ACHN (cell line): ENCODE data around the gene SIRT7.
"Not testable (repeated sequence)": the region's sequence is repeated elsewhere in the genome, so short reads cannot be mapped to it uniquely, and the experiment has no call there.

Source experiments
- DNase-seq: peaks from one replicate; pipeline ENCODE4 v3.0.0-alpha.2; 2015
- in situ Hi-C: cut with HindIII; loops from 2 replicates; pipeline ENCODE4 v1.10.0; 2017; ENCODE audit warnings: low sequenced_read_pairs, low pct_ligation_motif_present, low pct_unique_long_range_greater_than_20kb

SIRT7 gene

DNA sequence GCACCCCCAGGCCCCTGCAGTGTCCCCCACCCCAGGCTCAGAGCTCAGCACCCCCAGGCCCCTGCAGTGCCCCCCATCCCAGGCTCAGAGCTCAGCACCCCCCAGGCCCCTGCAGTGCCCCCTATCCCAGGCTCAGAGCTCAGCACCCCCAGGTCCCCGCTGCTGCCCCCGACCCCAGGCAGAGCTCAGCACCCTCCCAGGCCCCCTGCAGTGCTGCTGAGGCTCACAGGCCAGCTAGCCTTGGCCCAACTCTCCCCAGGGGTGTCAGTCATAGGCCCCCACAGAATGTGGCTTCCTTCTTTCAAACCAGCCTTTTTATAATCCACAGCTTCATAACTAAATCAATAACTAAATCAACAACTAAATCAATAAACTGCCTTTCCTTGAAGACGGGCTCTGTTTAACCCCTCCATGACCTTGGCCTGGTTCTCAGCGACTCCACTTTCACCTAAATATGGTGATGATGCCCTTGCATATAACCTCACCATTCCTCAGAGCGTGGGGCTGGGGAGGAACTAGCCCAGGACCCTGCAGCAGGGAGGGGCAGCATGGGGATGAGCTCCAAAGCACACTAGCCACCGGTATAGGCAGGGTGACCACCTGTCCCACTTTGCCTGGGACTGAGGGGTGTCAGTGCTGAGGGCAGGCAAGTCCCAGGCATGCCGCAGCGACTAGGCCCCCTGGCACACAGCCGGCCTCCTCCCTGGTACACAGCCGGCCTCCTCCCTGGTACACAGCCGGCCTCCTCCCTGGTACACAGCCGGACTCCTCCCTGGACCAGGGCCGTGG, 38.0 kb upstream of the SIRT7 start:
- no peak for DNase-seq
- in situ Hi-C loops, result no loop called here

DNA sequence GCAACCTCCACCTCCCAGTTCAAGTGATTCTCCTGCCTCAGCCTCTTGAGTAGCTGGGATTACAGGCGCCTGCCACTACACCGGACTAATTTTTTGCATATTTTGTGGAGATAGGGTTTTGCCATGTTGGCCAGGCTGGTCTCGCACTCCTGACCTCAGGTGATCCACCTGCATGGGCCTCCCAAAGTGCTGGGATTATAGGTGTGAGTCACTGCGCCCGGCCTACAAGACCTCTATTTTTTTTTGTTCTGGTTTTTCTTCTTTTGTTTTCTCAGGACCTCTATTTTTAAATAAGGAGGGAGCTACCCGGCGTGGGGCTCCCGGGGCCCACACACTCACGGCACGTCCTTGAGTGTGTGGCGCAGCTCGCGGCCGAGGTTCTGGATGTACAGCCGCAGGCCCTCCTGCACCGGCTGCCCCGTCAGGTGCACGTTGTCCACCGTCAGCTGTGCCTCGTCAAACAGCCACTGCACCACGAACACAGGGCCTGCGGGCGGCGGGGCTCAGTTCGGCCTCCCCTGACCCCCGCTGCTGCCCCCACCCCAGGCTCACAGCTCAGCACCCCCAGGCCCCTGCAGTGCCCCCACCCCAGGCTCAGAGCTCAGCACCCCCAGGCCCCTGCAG, 37.2 kb upstream of the SIRT7 start:
- in situ Hi-C loops, result no loop called here
- DNase-seq, result no peak

DNA sequence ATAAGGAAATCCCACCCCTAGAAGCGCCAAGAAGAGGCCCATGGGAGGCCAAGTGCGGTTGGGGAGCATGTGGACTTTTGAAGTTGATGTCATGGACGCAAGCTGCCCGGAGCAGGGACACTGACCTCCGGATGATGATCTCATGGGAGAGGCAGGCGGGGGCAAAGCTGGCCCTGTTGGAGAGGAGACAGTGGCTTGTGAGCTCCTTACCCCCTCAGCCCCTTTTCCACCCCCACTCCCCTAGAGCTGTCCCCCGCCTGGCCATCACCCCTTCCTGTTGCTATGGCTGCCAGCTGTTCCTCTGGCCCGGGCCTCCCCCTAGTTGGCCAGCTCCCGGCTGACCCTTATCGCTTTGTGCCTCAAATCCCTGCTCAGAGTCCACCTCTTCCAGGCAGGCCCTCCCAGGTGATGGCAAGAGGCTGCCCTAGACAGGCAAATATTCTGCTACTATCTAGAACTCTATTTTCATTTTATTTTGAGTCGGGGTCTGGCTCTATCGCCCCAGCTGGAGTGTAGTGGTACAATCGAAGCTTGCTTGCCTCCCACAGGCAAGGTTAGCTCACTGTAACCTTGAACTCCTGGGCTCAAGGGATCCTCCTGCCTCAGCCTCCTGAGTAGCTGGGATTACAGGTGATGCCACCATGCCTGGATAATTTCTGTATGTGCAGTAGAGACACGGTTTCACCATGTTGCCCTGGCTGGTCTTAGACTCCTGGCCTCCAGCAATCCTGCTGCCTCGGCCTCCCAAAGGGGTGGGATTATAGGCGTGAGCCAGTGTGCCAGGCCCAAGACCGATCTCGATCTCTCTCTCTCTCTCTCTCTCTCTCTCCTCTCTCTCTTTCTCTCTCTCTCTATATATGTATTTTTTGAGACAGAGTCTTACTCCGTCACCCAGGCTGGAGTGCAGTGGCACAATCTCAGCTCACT, 36.4 kb upstream of the SIRT7 start:
- in situ Hi-C loops, result no loop called here
- no peak for DNase-seq

DNA sequence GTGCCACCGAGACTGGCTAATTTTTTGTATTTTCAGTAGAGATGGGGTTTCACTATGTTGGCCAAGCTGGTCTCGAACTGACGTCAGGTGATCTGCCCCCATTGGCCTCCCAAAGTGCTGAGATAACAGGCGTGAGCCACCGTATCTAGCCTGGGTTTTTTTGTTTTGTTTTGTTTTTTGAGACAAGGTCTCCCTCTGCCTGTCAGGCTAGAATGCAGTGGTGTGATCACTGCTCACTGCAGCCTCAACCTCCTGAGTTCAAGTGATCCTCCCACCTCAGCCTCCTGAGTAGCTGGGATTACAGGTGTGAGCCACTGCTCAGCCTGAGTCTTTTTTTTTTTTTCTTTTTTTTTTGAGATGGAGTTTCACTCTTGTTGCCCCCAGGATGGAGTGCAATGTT, 35.5 kb upstream of the SIRT7 start:
- DNase-seq, in situ Hi-C loops: not testable (repeated sequence)

DNA sequence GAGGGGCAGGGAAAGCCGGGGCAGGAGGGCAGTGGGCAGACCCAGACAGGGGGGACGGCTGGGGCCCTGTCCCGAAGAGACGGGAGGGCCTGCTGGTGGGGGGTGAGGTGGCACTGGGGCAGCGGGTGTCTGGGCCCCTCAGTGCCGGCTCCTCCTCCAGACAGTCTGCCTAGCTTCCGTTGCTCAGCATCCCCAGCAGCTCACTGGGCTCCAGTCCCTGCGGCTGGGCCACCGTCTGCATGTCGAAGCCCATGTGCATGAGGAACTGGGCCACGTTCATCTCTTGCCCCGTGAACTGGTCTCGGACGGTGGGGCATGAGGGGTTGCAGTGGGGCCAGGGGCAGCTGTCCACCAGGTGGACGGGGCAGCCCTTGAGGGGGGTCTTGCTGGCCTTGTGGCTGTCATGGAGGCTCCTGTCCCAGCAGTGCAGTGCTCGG, 34.8 kb upstream of the SIRT7 start:
- in situ Hi-C loops, result no loop called here
- DNase-seq, result no peak

DNA sequence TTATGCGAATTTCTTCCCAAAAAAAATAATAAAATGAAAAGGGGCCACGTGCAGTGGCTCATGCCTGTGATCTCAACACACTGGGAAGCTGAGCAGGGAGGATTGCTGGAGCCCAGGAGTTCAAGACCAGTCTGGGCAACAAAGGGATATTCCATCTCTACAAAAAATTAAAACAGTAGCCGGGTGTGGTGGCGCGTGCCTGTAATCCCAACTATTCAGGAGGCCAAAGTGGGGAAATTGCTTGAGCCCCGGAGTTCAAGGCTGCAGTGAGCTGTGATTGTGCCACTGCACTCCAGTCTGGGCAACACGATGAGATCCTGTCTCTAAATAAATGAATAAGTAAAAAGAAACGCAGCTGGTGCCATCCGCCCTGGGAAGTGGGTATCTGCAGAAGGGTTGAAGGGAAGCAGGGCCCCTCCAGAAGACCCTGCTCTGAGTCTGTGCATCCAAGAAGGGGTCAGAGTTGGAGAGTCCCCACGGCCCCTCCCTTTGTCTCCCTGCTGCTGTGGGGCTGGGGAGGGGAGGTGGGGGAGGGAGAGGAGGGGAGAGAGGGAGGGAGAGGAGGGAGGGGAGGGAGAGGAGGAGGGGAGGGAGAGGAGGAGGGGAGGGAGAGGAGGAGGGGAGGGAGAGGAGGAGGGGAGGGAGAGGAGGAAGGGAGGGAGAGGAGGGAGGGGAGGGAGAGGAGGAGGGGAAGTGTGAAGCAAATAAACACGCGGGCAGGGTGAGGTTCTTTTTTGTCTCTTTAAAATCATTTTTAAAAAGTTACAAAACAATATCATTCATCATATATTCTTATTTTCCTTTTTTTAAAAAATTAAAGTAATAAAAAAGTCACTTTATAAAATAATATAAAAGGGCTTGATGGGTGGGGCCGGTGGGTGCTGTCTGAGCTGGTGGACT, 34.1 kb upstream of the SIRT7 start:
- no peak for DNase-seq
- in situ Hi-C loops, result no loop called here

DNA sequence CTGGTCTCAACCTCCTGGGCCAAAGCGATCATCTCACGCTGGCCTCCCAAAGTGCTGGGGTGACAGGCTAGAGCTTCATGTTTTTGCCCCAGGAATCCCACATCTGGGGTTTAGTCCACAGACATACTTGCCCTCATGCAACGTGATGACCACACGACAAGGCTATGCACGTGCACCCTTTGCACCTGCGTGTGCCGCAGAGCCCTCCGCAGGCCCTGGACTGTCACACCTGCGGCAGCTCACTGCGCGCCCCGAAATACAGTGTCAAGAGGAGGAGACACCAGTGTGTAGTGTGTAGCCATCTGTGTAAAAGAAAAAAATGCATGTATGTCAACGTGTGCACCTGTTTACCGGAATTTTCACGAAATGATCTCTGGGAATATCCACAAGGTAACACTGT, 32.5 kb upstream of the SIRT7 start:
- no peak for DNase-seq
- in situ Hi-C loops, result no loop called here

DNA sequence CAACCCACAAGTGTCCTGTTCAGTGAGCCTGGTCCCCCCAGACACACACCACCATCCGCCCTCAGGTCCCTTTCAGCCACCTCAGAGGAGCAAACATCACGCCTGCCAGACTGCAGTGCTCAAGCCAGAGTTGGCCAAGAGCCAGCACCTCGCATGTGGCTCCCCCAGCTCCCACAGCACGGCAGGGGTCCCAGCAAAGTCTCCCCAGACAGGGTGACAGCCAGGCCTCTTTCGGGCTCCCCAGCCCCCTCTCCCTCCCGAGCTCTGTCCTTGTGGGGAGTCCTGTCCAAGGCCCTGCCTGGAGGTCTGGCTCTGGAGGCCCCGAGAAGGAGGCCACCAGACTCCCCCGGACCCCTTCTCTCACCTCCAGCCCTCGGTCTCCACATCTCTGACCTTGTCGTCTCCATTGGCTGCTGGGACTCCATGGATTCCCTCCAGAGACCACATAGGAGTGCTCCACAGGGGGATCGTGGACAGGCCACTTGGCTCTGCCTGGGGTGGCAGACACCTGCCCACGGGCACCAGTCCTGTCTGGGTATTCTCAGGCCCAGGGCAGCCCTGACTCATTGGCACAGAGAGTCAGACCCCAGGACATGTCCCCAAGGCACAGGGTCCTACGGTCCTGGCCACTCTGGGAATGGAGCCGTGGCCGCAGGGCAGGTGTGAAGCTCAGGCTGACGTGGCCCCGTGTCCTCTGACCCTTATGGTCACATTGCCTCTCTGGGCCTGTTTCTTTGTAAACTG, 30.8 kb upstream of the SIRT7 start:
- in situ Hi-C loops, result no loop called here

DNA sequence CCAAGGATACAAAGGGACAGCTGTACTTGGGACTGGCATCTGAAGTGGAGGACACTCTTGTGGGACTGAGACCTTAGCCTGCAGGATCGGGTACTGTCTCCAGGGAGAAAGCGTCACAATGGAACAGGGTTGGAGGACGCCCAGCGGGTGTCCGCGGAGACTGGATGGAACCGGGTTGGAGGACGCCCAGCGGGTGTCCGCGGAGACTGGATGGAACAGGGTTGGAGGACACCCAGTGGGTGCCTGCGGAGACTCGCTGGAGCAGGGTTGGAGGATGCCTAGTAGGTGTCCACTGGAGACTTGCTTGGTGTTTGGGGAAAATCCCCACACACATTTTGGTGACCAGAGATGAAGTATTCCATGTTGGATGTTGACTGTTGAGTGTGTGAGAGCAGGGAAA, 29.2 kb upstream of the SIRT7 start, which contains the start of gene MYADML2:
Gene MYADML2, minus strand, starts transcription at position 45 of the 400 bp plus-strand sequence. CDS start 5,492 bp downstream, outside the sequence.
- no peak for DNase-seq
- in situ Hi-C loops, result no loop called here

More for the DNA sequence above, 30.8 kb upstream of the SIRT7 start:
- no peak for DNase-seq

DNA sequence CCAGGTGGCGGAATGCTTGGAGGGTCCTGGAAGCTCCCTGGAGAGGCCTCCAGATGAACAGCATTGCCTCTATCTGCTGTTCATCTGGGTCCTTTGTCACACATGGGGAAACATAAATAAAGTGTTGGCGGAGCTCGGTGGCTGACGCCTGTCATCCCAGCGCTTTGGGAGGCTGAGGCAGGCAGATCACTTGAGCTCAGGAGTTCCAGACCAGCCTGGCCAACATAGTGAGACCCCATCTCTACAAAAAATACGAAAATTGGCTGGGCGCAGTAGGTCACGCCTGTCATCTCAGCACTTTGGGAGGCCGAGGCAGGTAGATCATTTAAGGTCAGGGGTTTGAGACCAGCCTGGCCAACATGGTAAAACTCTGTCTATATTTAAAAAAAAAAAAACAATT, 26.9 kb upstream of the SIRT7 start:
- in situ Hi-C loops, result no loop called here
- DNase-seq, result no peak

DNA sequence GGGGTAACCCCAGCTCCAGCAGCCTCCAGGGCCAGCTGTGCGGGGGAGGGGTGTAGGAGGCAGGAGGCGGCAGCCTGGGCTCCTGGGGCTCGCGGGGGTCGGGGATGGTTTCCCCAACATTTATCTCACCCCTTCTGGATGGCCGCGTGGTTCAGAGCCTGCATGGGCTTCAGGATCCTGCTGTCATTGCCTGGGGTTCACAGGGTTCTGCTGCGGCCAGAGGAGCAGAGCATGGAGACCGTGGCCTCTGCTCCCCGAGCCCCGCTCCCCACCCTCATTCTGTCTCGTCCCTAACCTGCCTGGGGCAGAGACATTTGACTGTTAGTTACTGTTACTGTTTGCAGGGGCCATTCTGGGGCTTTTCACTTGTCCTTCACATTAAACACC, 24.2 kb upstream of the SIRT7 start:
- DNase-seq, result no peak
- in situ Hi-C loops, result no loop called here

DNA sequence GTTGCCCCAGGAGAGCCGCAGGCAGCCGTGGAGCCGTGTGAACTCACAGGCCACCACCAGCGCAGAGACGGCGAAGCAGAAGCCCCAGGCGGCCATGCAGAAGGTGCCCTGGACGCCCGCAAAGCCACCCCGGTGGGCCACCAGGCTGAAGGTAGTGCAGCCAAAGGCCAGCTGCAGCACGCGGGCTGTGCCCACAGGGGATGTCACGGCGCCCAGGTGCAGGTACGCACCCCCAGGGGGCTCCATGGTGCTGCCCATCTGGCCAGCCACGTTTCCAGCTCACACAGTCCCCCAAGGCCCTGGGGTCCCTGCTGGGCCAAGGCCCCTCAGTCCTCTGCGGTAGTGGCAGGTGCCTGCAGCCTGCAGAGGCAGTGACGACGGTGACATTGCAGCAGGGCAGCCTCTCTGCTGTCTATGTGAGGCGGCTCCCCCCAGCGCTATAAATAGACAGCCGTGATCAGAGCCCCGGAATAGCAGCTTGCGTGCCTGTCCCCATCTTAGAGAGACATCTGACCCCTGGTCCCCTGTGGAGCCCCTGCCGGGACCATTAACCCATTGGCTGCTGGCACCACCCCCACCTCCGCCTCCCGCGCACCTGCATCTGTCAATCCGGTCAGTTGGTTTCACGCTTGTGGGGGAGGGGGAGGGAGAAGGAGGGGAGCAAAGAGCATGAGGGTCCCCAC, 23.6 kb upstream of the SIRT7 start:
- DNase-seq, result no peak
- in situ Hi-C loops, result no loop called here

DNA sequence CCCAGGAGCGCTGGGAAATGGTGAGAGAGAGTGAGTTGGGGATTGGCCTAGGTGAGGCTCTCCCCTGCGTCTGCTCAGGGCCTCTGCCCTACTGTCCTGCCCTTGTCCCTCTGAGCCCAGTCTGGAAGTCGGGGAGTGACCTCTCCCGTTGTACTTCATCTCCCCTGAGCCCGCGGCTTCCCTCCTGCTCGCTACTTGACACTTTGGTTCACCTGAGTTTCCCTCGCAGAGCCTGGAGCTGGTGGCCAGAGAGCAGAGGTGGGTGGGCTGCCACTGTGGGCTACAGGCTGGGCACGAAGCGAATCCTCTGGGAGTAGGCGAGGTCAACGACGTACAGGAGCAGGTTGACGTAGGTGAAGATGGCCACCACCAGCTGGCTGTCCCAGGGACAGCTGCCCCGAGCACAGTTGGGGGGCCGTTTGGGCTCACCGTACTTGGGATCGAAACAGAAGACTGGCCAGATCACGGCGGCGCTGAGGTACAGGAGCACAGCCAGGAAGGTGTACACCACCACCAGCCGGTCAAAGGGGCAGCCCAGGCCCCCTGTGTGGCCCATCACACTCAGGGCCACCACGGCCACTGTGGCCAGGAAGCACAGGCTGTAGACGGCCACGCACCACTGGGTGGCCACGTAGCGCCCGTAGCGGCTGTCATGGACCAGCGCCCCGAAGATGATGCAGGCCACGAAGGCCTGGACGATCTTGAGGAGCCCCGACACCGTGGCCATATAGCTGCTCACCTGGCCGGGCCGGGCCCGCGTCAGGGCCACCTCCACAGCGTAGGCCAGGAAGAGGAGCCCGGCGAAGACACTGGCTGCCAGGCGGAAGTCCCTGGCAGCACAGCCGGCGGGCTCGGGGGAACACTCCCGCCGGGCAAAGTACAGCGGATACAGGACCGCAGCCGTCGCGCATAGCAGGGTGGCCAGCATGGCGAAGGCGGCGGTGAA, 22.8 kb upstream of the SIRT7 start:
- in situ Hi-C loops, result no loop called here
- no peak for DNase-seq

DNA sequence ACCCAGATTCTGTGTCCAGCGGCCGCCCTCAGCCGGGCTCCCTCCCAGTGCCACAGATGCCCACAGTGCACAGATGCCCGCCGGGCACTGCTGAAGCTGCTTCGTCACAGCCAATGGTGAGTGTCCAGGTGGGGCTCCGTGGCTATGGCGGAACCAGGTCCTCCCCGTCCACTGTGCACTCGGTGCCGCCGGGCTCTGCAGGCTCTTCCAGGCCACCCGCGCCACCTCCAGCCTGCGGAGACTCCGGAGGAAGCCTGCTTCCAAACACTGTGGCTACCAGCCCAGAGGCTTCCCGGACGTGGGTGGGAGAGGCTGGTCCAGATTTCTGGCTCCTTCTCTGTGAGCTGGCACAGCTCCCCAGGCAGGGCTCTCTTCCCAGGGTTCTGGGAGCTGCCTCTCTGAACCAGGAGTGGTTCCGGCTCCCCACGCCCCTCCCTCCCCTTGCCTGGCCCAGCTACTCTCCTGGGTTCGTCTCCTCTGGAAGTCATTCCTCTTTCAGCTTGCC, 22.0 kb upstream of the SIRT7 start:
- in situ Hi-C loops, result no loop called here
- DNase-seq, result no peak

DNA sequence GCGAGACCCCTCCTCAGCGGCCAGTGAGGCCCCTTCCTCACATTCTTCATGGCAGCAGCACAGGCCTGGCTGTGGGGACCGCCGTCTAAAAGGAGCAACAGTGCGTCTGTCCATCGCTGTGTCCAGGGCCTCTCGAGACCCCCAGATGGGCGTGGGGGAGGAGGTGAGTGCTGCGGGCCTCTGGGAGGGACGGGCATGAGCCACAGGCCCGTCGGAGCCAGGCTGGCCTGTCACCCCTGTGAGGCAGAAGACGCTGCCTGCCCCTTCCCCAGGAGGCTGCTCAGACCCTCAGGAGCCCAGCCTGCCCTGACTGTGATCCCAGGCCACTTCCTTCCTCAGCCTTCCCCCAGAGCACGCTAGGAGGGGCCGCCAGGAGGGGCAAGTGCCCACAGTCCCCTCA, 21.2 kb upstream of the SIRT7 start:
- in situ Hi-C loops, result no loop called here
- no peak for DNase-seq

DNA sequence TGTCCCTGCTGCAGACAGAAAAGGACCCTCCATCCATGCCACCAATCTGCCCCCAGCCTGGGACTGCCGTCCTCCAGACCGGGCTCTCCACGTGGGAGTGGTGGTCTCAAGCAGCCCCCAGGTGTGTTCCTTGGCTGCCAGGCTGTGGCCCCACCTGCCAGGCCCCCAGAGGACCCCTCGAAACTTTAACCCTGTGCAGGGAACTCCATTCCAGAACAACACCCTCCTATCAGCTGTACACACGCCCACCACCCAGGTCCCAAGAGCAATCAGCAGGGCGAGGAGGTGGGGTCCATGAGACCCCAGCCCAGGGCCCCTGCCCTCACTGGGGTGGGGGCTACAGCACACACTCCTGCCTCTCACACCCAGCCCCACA, 17.7 kb upstream of the SIRT7 start:
- DNase-seq, result no peak
- in situ Hi-C loops, result no loop called here
